ENCODE measurements around the gene HSD3B1. TPM values are rescaled to one million over a fixed set of nuclear protein-coding genes. Genes with fewer than 3 reads are reported as not detected.
"Not testable (repeated sequence)": the region's sequence is repeated elsewhere in the genome, so short reads cannot be mapped to it uniquely, and the experiment has no call there.

The HSD3B1 gene
- total RNA-seq, 1 donor from 2014 or later, result 0.75 TPM

DNA sequence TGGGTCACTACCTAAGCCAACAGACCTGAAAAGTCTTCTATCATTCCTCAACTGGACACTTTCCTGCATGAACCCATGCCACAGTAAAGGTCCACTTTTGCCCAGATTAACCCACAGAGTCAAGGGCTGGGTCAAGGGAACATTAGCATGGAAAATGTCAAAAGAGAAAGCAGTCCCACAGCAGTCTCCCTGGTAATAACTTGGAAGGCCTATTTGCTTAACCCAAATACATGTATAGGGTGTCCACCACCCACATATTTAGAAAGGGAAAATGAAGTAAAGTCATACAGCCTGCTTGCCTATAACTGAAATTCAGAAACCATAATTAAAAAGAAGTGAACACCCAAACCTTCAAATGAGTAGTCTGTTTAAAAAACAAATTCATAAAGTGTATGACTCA lies 16.1 kb upstream of the HSD3B1 start:
- no peak for DNase-seq (ENCODE audit: low spot score)

DNA sequence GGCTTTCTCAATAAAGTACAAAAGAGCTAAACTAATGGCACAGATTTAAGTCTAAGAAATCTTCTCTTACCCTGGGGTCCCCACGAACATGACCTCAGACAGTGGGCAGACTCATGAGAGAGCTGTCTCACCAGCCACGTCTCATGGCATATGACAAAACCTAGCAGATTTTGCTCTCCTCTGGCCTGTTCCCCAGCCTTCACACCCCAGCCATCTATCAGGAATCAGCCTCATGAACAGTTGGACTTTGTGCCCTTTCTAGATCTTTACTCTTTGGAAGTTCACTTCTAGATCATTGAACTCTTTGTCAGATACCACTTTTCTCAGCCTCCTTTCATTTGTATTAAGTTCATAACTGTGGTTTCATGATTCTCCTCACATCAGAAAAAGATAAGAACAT lies 14.2 kb upstream of the HSD3B1 start:
- DNase-seq (ENCODE audit: low spot score), result no peak

GRCh38 chr1:119504831-119505230 lies 2.2 kb upstream of the HSD3B1 start:
- DNase-seq (ENCODE audit: low spot score), result no peak

DNA sequence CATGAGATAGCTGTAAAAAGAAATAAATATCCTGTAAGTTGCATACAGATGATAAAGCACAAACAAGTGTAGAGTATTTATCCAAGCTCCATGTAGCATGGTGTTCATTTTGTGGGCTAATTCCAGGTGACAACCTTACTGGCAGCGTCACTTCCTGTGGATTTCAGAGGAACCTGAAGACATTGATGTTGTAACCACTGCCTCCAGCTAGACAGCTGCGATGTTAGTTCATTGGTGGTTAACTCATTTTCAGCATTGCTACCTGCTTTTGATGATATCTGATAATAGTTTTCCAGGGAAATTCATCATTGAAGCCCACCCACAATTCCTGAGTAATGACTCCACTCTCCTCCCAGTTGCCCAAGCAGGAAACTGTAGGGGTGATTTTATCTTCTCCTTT lies 3.0 kb downstream of the HSD3B1 start:
- DNase-seq (ENCODE audit: low spot score), result no peak

- DNase-seq (ENCODE audit: low spot score), result no peak
Observed at GRCh38 chr1:119515221-119515620, 8.2 kb downstream of the HSD3B1 start.

DNA sequence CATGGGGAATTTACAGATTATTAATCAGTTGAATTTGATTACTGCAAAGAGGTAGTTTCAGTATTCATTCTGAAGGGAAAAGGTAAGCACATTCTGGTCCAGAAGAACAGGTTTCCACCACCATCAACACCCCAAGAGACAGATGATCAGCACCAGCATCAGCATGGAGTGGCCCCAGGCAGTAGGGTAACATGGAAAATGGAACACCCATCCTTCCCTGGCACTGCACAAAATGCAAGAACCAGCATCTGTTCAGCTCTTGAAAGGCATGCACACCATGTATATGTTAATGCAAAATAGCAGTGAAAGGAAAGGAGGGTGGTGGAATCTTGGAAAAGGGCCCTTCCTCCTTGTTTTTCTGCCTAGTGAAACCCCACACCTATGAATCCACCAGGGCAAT lies 9.2 kb downstream of the HSD3B1 start:
- no peak for DNase-seq (ENCODE audit: low spot score)

DNA sequence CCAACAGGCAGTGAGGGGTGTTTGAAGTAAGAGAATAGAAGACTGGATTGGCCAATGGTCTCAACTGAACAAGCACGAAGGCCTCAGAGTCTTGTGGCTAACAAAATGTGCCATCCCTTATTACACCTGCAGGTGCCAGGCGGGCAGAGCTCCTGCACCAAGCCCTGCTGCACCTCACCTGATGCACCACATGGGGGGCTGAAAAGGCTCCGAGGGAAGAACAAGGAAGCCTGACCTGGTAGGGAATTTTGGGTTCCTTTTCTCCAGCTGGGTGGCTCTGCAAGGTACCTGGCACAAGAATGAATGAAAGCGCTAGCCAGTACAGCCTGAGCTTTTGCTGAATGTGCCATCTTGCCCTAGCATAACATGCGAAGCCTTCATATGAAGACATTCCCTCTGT lies 9.7 kb downstream of the HSD3B1 start:
- no peak for DNase-seq (ENCODE audit: low spot score)

- not testable (repeated sequence) for DNase-seq (ENCODE audit: low spot score)
Observed at GRCh38 chr1:119517667-119518066, 10.7 kb downstream of the HSD3B1 start.

DNA sequence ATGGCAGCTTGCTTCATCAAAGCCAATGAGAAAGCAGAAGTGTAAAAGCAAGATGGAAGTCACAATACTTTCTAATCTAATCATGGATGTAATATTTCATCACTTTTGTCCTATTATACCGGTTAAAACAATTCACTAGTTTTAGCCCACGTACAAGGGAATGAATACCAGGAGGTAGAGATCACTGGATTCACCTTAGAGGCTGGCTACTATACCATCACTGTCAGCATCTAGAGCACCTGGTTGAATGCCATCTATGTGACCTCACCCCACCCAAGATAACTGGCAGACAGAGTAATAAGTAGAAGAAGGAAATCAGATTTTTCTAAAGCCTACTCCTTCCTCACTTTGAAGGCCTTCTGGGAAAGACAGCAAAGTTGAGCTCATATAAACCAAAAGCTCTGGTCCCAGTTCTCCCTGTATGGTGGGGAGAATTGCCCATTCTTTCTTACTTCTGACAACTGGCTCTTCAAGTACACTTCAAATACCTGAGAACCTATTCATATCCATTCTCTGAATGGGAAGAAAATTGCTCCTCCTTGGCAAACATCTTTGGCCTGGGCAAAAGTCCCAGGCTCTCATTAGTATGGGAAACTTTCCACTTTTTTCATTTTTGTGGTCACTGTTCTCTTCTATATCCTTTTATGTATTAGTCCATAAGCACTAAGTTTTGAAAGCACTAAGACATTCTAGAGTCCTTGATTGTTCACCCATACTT lies 24.8 kb downstream of the HSD3B1 start:
- DNase-seq (ENCODE audit: low spot score), result no peak

DNA sequence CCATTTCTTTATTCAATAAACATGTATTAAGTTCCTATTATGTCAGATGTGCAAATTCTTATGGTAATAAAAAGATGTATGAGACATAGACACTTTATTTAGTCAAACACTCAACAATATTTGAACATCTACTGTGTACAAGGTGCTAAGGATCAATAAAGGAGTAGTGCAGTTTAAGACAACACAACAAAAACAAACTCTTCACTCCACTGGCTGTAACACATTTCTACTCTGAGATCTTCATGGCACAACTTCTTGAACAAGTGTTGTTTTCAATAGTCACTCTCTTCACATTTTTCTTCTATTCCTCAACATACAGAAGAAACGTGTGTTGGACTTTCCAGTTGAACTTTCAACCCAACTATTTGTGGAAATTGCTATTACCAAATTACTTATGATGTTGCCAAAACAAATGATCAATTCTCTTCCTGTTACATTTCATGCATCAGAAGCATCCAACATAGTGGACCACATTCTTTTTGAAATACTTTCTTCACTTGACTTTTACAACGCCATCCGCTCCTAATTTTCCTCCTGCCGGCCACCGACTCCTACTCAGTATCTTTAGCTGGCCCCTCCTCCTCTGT lies 25.4 kb downstream of the HSD3B1 start:
- no peak for DNase-seq (ENCODE audit: low spot score)

- DNase-seq (ENCODE audit: low spot score), result no peak
Observed at GRCh38 chr1:119535381-119535780, 28.4 kb downstream of the HSD3B1 start.

GRCh38 chr1:119537966-119538365 lies 31.0 kb downstream of the HSD3B1 start:
- DNase-seq (ENCODE audit: low spot score), result no peak

DNA sequence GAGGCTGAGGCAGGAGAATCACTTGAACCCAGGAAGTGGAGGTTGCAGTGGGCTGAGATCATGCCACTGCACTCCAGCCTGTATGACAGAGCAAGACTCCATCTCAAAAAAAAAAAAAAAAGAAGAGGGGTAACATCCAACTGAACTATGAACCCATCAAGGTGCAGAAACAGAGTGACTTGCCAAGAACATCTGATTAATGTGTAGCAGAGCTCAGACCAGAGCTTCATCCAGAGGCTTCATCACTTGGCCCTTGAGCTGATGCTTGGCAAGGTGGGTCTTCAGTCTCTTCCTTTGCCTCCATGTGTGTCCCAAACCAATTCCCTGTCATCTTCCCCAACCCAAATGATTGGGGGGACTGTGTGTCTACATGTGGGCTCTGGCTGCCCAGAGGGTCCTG lies 32.6 kb downstream of the HSD3B1 start:
- DNase-seq (ENCODE audit: low spot score), result no peak

DNA sequence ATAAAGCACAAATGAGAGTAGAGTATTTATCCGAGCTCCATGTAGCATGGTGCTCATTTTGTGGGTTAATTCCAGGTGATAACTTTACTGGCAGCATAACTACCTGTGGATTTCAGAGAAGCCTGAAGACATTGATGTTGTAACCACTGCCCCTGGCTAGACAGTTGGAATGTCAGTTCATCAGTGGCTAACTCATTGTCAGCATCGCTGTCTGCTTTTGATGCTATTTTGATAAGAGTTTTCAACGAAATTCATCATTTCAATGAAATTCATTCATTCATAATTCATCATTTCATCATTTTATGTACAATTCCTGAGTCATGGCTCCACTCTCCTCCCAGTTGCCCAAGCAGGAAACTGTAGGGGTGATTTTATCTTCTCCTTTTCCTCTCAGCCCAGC lies 34.4 kb downstream of the HSD3B1 start:
- no peak for DNase-seq (ENCODE audit: low spot score)

- DNase-seq (ENCODE audit: low spot score), result no peak
Observed at GRCh38 chr1:119542492-119542946, 35.5 kb downstream of the HSD3B1 start.

GRCh38 chr1:119544165-119544762 lies 37.3 kb downstream of the HSD3B1 start:
- no peak for DNase-seq (ENCODE audit: low spot score)

- no peak for DNase-seq (ENCODE audit: low spot score)
Observed at GRCh38 chr1:119546641-119547040, 39.6 kb downstream of the HSD3B1 start.

DNA sequence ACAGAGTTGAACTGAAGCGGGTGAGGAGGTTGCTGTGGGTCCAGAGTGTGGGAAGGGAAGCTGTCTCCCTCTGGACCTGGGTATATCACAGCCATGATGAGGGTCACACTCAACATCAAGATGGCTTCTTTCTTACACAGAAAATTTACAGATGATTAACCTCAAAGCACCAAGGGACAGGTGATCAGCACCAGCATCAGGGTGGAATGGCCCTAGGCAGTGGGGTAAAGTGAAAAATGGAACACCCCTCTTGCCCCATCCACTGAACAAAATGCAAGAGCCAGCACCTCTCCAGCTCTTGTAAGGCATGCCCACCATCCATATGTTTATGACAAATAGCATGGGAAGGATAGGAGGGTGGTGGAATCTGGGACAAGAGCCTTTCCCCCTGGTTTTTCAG lies 40.3 kb downstream of the HSD3B1 start:
- no peak for DNase-seq (ENCODE audit: low spot score)

DNA sequence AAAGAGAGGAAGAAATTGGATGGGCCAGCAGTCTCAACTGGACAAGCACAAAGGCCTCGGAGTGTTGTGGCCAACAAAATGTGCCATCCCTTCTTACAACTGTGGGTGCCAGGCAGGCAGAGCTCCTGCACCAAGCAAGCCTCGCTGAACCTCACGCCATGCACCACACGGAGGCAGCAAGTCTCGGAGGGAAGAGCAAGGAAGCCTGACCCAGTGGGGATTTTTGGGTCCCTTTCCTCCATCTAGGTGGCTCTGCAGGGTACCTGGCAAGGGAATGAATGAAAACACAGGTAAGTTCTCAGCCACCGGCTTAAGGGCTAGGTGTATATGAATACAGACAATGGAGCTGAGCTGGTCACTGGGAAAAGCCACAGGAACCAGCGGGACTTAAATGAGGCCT lies 40.8 kb downstream of the HSD3B1 start:
- DNase-seq (ENCODE audit: low spot score), result no peak

DNA sequence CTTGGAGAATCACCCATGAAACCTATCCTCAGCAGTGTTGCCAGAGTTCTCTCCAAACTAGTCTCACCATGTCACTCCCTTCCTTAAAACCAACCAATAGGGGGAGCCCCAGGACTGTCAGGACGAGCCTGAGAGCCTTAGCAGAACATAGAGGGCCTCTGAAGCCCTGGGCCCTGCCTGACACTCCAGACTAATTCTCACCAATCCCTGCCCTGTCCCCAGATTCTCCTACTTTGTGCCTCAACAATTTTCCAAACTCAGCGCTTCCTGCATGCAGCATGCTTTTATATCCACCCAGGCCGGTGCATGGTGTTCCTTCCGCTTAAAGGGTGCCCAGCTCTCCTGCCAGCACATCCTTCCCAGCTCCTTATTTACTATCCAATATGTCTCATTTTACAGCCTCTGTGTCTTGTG lies 42.7 kb downstream of the HSD3B1 start:
- DNase-seq (ENCODE audit: low spot score), result peak; percentile 47

- DNase-seq (ENCODE audit: low spot score), result no peak
Observed at GRCh38 chr1:119550381-119550780, 43.4 kb downstream of the HSD3B1 start.

- DNase-seq (ENCODE audit: low spot score), result no peak
Observed at GRCh38 chr1:119551218-119551617, 44.2 kb downstream of the HSD3B1 start.

- not testable (repeated sequence) for DNase-seq (ENCODE audit: low spot score)
Observed at GRCh38 chr1:119552656-119553055, 45.6 kb downstream of the HSD3B1 start.

Data from ureter (tissue), 1 donor.